Measurements from ENCODE around the gene ATP13A2. TPM values are rescaled to one million over a fixed set of nuclear protein-coding genes. Genes with fewer than 3 reads are reported as not detected.

ATP13A2 gene
- total RNA-seq, result 91.7 and 98.5 TPM in 2 replicates

DNA sequence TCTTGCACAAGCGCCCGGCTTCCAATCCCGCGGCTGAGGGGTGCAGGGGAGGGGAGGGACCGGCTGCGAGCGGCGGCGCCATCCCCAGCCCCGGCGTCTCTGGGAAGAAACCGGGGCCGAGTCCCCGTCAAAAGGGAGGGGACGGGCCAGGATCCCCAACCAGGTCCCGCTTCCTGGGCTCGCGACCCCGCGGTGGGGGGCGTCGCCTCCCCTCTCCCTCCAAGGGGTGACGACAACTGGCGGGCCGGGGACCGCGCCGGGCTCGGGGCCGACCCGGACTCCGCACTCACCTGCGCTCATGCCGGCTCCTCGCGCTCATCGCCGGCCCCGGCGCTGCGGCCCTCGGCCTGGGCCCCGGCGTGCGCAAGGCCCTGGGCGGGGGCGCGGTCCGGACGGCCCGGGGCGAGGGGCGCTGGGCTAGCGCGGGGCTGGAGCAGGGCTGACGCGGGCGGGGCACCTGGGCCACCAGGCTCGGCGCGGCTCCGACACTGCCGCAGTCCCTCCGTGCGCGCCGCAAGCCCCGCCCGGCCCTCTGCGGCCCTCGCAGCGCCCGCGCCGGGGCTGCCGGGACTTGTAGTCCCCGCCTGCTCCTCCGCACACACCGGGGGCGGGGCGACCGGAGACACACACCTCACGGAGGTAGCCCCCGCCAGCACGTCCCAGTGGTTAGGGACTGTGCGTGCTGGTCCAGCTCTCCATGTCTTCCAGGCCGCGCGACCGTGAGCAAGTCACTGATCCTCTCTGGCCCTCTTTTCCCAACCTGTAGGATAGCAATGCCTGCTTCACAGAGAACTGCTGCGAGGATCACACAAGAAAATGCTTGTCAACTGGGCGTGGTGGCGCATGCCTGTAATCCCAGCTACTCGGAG, at the start of gene ATP13A2:
TSS of gene ATP13A2 (minus strand) at position 490 of the 869 bp plus-strand sequence. CDS start at position 300, 190 bp downstream.

DNA sequence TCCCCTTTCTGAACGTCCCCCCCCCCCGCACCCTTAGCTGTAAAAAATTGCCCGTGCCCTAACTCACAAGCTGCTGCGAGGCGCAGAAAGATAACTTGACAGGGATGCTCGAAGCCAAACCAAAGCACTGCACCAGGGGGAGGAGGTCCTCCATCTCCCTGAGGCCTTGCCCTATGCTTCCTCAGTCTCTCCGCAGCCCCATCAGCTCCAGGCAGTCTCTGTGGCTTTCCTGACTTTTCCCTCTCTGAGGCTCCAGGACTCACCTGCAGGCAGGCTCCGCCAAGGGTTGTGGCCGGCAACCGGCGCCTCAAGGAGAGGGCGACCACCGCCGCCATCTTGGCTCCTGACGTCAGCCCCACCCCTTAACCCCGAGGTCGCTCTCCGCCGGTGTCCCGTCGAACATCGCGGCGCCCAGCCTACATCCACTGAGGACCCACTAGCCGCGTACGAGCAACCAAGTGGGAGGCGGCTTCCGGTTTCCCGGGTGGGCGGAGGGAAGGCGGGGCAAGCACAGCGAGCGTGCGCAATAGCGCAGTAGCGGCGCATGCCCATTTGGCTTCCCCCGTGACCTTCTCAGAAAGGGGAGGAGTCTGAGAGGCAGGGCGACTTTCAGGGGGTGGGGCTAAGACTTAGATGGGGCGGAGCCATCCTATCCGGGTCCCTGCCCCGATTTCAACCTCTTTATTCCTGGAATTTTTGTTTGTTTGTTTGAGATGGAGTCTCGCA, 42.1 kb upstream of the ATP13A2 start, which contains the start of gene SDHB:
TSS of gene SDHB (minus strand) at position 348 of the 726 bp plus-strand sequence. CDS start at position 335, 13 bp downstream.

GRCh38 chr1:16980473-16981268, 31.1 kb downstream of the ATP13A2 start, which contains the start of gene MFAP2:
Gene MFAP2, minus strand, starts transcription at chr1:16980620. Its CDS starts 2,347 bp downstream, at chr1:16978273.

Other genes with a start within 250 kb of the ATP13A2 start
- gene RNU1-2, start 115.9 kb downstream of the ATP13A2 start, total RNA-seq, result under 0.01 TPM in 2 replicates
- 16.6 and 38.8 TPM in 2 replicates for gene CROCC, start 90.0 kb downstream of the ATP13A2 start, total RNA-seq
- gene MFAP2, start 31.3 kb downstream of the ATP13A2 start, total RNA-seq, result 53.0 and 53.1 TPM in 2 replicates
- 140 and 178 TPM in 2 replicates for gene SDHB, start 42.1 kb upstream of the ATP13A2 start, total RNA-seq
- 3.7 and 3.9 TPM in 2 replicates for gene PADI2, start 107.5 kb upstream of the ATP13A2 start, total RNA-seq
- 7.9 and 12.2 TPM in 2 replicates for gene PADI1, start 193.2 kb upstream of the ATP13A2 start, total RNA-seq
- 2.3 and 3.0 TPM in 2 replicates for gene PADI3, start 237.2 kb upstream of the ATP13A2 start, total RNA-seq